NOMO-1 treated with dmso at 0.1 percent for 144 hours (cell line): ENCODE data around the gene PPFIA3.

Experiments
- DNase-seq: peaks from one replicate; lab custom pipeline; 2025; ENCODE audit not compliant: unreplicated experiment; lab: John Stamatoyannopoulos, UW

PPFIA3 gene

GRCh38 chr19:49148784-49149651 lies 29.7 kb downstream of the PPFIA3 start:
- DNase-seq: peak; percentile 94

- no peak for DNase-seq
Measured at GRCh38 chr19:49149652-49150105, 30.3 kb downstream of the PPFIA3 start.

DNA sequence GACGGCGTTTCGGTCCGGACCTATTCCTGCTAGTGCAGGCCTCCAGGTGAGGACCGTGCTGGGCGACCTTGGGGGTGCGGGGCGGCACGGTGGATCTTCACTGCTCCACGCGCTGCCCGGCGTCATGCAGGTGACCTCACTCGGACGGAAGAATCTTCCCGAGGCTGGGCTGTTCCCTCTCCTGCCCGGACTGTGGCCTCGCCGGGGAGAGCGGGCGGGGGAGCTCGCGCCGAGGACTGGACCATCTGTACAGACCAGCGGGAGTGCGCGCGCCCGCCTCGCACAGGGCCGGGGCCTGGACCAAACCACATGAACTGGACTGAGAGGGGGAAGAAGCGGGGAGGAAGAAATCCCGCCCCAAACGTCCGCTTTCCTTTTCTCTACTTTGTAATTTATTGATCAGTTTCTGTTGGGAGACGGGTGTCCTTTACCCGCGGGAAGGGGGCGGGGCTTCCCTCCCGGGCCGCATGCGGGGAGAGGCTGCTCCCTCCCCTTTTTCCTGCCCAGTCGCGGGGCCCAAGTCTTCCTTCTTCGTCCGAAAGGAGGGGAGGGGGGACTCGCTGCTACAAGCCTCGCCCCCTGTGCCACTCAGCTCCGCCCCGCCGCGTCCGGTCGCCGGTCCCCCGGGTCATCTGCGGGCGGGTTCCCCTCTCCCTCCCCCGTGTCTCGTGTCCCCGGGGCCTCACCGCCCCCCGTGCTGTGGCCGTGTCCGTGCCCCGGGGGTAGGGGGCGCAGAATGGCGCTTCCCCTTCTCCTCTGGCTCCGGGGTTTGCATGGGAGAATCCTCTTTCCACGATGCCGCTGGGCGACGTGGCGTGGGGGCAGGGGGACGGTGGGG lies 31.0 kb downstream of the PPFIA3 start:
- DNase-seq: peak; percentile 88

GRCh38 chr19:49150944-49151243 lies 31.6 kb downstream of the PPFIA3 start:
- no peak for DNase-seq

DNA sequence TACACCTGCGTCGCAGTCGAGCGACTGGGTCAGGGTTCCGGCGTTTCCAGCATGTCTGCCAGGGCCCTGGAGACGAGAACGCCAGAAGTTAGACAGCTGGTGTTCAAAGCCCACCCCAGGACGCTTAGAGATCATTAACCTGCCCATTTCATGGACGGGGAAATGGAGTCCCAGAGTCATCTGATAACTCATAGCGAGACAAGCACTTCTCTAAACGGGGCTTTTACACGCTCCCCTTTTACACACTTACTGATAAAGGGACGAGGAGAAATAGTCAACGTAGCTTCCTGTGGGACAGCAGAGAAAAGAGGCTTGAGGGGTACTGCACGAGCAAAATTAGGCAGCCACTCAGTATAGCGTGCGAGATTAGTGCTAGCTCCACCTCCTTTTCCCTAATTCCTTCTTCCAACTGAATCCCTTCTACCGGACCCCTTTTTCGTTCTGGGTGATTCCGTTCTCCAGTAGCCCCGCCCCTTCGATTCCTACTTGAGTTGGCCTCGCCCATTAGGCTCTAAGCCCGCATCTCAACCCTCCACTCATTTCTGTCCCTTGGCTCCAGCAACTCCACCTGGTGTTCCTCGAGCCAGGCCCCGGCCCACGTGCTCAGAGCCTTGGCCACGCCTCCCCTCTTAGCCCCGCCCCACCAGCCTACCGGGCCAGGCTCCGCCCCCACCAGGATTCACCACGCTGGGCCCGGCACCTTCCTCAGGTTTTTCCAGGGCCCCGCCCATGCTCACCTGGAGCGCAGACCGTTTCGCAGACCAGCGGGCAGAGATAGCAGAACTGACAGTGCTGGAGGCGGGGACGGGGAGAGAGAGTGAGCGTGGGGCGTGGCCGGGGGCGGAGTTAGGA lies 32.1 kb downstream of the PPFIA3 start:
- DNase-seq: peak; percentile 42

DNA sequence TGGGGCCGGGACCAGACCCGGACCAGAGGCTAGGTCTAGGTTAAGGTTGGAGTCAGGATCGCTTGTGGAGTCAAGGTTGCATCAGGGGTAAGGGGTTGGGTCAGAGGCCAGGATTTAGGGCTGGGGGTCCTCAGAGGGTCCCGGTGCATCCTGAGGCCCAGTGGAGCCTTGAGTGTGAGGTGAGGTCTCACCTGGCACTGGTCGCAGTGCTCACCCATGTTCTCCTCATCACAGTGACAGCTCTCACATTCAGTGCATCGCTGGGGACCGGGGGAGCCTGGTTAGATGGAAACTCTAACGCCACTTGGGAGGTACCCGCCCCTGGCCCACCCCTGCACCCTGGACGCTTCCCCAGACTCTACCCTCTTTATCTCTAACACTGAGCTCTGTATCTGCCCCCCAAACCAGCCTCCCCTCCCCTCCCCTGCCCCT lies 32.8 kb downstream of the PPFIA3 start:
- DNase-seq: no peak

DNA sequence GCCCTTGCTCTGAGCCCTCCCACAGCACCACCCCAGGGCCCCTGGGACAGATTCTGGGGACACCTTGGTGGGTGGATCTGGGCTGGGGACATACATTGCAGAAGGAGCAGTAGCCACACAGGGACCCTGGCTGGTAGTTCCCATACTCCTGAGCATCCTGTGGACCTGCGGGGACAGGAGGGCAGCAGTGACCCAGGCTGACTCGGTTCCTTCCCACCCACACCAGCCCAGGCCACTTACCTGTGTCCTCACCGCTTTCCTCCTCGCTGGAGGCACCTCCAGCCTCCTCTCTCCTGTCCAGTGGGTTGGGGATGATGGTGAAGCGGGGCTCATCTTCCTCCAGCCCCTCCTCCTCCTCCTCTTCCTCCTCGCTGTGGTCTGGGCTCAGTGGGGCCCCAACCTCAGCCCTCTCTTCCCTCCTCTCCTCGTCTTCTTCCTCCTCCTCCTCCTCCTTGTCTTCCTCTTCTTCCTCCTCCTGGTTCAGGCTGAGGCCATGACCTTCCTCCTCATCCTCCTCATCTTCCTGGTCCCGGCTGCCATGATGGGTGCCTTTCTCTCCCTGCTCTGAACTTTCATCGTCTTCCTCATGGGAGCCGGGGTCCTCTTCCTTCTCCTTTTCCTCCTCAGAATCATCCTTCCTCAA lies 33.9 kb downstream of the PPFIA3 start:
- no peak for DNase-seq

DNA sequence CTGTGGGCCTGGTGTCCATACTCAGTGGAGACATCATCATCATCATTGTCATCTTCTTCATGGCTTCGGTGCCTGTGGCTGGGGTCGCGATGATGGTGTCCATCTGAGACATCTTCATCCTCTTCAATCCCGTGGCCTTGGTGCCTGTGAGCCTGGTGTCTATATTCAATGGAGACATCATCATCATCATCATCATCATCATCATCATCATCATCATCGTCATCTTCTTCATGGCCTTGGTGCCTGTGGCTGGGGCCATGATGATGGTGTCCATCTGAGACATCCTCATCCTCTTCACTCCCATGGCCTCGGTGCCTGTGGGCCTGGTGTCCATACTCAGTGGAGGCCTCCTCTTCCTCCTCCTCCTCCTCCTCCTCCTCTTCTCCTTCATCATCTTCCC lies 34.9 kb downstream of the PPFIA3 start:
- DNase-seq: no peak

DNA sequence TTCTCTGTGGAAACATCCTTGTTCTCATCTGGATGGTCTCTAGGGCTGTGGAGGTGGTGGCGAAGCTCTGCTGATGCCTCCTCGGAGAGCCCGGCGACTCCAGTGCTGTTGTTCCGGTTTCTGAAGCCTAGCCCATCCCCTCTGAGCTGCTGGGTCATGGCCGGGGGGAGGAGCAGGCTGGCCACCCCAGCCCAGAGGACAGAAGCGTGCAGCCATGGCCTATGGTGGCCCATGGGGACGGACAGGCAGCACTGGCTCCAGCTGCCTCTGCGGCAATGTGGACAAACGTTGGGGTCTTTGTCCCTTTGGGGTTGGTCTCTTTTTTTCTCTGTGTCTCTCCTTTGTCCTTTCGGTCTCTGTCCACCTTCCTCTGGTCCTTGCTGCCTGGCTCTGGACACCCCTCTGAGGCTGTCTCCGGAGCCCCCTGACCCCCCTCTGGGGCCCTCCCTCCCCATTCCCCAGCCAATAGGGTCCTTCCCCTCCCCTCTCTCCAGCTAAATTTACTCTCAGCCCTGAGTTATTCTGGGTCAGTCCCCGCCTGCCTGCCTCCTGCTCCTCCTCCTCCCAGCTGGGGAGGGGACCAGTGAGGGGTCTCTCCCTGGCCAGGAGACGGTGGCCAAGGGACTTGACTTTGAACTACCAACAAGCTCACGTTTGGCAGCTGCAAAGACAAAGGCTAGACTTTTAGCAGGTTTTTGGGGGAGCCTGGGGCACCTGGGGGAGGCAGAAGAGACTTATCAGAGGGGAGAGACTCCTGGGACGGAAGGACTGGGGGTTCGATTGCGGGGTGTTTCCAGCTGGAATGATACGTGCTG lies 35.9 kb downstream of the PPFIA3 start, which contains the start of gene HRC:
HRC (minus strand) TSS at position 392 of the 815 bp plus-strand sequence; CDS start at position 233, 159 bp downstream.
- DNase-seq: peak; percentile 3

DNA sequence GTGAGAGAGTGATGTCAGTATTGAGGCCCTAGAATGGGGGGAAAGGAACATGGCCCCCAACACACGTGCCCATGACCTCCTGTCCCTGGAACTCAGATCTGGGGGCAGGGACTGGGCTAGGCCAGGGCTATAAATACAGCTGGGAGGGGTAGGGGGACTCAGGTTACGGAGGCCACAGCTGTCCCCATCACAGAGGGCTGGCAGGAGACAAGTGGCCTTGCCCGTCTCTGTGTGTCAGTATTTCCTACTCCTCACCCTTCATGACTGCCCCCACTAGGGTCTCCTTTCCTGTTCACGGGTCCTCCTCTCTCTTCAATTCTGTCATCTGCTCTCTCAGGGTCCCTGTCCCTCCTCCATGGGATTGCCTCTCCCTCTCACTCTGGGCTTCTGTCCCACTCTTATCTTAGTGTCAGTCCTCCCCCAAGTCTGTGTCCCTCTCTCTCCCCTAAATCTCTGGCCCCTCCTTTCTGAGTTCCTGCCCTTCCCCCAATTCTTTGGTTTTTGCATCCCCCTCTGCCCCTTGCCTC lies 36.5 kb downstream of the PPFIA3 start:
- no peak for DNase-seq

- peak; percentile 73 for DNase-seq
Measured at GRCh38 chr19:49157445-49158224, 38.3 kb downstream of the PPFIA3 start, which contains the start of gene TRPM4. Gene TRPM4, plus strand, starts transcription at chr19:49157792. Its CDS starts 75 bp downstream, at chr19:49157867.

DNA sequence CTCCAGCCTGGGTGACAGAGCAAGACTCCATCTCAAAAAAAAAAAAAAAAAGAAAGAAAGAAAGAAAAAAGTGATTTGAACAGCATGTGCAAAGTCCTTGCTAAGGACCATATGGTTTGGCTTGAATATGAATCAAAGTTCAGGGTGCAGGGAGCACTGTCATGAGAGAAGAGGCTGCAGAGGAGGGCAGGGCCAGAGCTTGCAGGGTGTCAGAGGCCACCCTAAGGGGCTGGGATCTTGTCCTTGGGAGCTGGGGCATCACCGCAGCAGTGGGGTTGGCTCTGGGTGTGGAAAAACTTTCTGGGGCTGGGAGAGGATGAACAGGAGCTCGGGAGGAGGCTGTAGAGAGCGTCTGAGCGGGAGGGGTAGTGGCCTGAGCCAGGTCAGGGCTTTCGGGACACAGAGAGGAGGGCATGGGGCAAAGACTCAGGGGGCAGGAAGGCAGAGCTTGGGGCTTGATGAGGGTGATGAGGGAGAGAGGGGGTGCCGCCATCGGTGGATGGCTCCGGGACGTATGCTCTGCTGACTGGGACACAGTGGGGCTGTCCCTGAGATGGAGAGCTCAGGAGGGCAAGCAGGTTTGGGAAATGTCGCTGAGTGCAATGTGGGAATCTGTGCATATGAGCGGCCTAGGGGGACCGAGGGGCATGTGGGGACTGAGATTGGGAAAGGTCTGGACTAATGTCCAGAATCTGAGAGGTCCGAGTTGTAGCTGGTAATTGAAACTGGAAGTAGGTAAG lies 41.3 kb downstream of the PPFIA3 start:
- DNase-seq: no peak

DNA sequence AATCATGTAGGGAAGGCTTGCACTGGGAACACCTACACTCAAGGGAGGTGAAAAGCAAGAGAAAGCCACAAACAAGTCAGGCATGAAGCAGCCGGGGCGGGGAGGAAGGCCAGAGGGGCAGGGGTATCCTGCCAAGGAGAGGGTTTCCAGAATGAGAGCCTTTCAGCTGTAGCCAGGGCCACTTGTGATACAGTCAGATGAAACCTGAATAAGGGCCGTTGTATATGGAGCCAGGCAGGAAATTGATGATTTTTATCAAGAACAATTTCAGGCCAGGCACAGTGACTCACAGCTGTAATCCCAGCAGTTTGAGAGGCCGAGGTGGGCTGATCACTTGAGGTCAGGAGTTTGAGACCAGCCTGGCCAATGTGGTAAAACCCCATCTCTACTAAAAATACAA lies 42.6 kb downstream of the PPFIA3 start:
- no peak for DNase-seq

DNA sequence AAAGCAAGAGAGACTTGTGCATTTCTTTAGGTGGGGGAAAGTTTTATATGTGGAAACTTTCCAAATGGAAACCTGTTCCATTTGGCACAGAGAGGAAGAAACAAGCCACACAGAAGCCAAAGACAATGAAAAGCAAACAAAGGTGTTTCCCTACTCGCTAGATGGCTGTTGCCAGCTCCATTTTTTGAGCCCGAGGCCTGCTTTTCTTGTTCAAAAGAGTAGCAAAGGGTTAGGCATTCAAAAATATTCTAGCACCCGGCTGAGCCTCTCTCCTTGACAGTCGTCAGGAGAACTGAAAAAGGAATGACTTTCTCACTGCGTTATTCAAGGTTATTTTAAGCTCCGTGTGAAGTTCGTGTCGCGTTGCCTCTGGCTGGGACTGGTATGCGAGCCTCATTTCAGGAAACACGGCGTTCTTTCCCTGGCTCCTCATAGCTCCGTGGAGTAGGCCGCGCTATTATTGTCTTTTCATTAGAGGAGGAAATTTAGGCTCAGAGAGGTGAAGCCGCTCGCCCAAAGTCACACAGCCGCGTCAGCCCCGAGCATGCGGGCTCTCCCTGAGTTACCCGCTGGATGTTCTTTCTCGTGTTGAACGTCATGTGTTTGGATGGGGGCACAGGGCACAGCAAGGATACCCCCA lies 45.9 kb downstream of the PPFIA3 start:
- no peak for DNase-seq

GRCh38 chr19:49165865-49166301 lies 46.5 kb downstream of the PPFIA3 start:
- DNase-seq: no peak

- no peak for DNase-seq
Measured at GRCh38 chr19:49167857-49168409, 48.6 kb downstream of the PPFIA3 start.

- DNase-seq: no peak
Measured at GRCh38 chr19:49168421-49168820, 49.1 kb downstream of the PPFIA3 start.
